HG03354 (cell line): ENCODE data around the gene TDRD15.
A peak's percentile ranks its signal among the peaks of the same experiment; 100 is the strongest.
"Not testable (repeated sequence)": the region's sequence is repeated elsewhere in the genome, so short reads cannot be mapped to it uniquely, and the experiment has no call there.

Experiments used
- ATAC-seq: cut with Tn5 transposase; IDR thresholded peaks from one replicate; pipeline ENCODE4 v1.9.1; 2021; ENCODE audit warnings: mild to moderate bottlenecking; ENCODE audit not compliant: unreplicated experiment, poor library complexity, severe bottlenecking

The TDRD15 gene

GRCh38 chr2:21123473-21124393, at the start of gene TDRD15:
TDRD15 (plus strand) TSS chr2:21123968; CDS start chr2:21137468, 13,500 bp downstream.
- ATAC-seq: no peak

GRCh38 chr2:21078296-21078695, 45.5 kb upstream of the TDRD15 start:
- ATAC-seq: no peak

- ATAC-seq: no peak
These were observed 40.3 kb upstream of the TDRD15 start for GRCh38 chr2:21083482-21083881.

- ATAC-seq: no peak
These were observed 39.4 kb upstream of the TDRD15 start for GRCh38 chr2:21084401-21084800.

GRCh38 chr2:21092308-21092869, 31.4 kb upstream of the TDRD15 start:
- ATAC-seq: no peak

- ATAC-seq: no peak
These were observed 28.6 kb upstream of the TDRD15 start for GRCh38 chr2:21095178-21095577.

GRCh38 chr2:21095714-21096113, 28.1 kb upstream of the TDRD15 start:
- ATAC-seq: no peak

GRCh38 chr2:21096458-21096857, 27.3 kb upstream of the TDRD15 start:
- no peak for ATAC-seq

- no peak for ATAC-seq
These were observed 26.4 kb upstream of the TDRD15 start for GRCh38 chr2:21097331-21097730.

GRCh38 chr2:21098294-21098693, 25.5 kb upstream of the TDRD15 start:
- no peak for ATAC-seq

- ATAC-seq: no peak
These were observed 24.4 kb upstream of the TDRD15 start for GRCh38 chr2:21099281-21099907.

GRCh38 chr2:21101514-21102155, 22.1 kb upstream of the TDRD15 start:
- ATAC-seq: not testable (repeated sequence)

GRCh38 chr2:21102356-21102755, 21.4 kb upstream of the TDRD15 start:
- ATAC-seq: no peak

GRCh38 chr2:21103274-21103891, 20.4 kb upstream of the TDRD15 start:
- no peak for ATAC-seq

- no peak for ATAC-seq
These were observed 19.6 kb upstream of the TDRD15 start for GRCh38 chr2:21104030-21104660.

- no peak for ATAC-seq
These were observed 12.8 kb upstream of the TDRD15 start for GRCh38 chr2:21111012-21111411.

- no peak for ATAC-seq
These were observed 6.1 kb upstream of the TDRD15 start for GRCh38 chr2:21117688-21118087.

- peak; percentile 57 for ATAC-seq
These were observed 5.4 kb upstream of the TDRD15 start for GRCh38 chr2:21118302-21118920.

- no peak for ATAC-seq
These were observed 8.1 kb downstream of the TDRD15 start for GRCh38 chr2:21131861-21132260.
